HG03108 (cell line): Measurements from ENCODE around the gene ACADL.

Experiments
- ATAC-seq: cut with Tn5 transposase; IDR thresholded peaks from one replicate; pipeline ENCODE4 v1.9.1; 2021; ENCODE audit warnings: moderate library complexity; ENCODE audit not compliant: unreplicated experiment

ACADL gene

DNA sequence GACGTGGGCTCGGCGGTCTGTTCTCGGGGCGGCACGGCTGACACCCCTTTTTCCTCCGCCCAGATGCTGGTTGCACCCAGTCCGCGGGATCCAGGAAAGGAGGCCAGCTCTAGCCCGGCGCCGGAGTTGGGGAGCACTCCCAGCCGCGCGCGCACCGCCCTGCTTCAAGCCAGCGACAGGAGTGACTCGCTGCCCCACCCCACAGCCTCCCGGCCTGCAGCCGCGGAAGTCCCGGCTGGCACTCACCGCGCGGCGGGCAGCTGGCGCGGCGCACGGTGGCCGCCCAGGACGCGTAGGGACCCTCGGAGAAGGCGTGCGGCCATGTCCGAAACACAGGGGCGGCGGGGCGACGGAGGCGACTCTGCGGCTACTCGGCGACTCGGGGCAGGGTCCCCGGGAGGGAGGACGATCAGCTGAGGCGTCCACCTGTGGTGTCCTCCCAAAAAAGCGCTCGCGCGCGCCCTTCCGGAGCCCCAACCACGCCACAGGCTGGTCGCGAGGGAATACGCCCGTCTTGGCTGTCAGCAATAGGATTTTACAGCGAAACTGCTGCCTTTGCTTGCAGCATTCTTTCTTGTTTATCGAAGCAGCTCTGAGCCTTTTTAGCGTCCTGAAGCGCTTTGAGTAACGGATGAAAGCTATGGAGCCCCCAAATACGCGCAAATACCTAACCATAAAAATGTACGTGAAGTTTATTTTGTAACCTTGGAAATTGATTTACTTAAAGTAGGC, at the start of gene ACADL:
Gene ACADL (minus strand): TSS at position 507 of the 732 bp plus-strand sequence. CDS start 184 bp downstream, at position 323.
- no peak for ATAC-seq

GRCh38 chr2:210271300-210271699, 46.1 kb upstream of the ACADL start:
- no peak for ATAC-seq

DNA sequence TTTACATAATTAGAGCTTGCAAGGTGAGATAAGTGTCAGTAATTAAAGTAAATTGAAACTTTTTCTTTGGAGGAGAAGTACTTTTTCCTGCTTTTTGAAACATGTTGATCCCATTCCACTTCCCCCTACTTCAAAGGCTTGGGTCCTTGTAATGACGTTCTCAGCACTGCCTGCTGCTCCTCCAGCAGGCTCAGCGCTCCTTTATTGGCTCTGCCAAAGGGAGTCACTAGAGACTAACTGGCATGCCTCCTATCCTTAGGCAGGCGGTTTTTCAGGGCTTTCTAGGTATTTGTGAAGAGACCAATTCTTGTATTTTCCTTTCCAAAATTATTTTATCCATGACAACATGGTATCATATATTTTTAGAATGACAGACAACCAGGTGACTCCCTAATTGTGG, 43.9 kb upstream of the ACADL start:
- ATAC-seq = no peak

GRCh38 chr2:210268281-210268680, 43.0 kb upstream of the ACADL start:
- ATAC-seq = no peak

DNA sequence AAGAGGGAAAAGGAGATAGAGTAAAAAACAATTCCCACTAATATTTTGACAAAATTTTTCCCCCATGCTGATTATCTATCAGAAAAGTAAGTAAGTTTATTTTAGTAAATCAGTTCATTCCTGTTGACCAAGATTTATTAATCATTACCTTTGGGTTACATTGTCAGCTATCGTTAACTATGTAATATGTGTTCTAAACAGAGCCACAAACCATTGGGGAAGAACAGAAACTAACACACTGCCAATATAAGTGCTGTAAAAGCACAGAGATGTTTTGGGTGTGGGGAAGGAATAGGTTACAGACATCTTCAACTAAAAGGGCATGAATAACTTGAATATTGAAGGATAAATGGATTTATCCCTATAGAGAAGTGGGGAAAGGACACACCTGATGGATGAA, 42.5 kb upstream of the ACADL start:
- ATAC-seq = no peak

- ATAC-seq = no peak
Observed at GRCh38 chr2:210264282-210264681, 39.0 kb upstream of the ACADL start.

- ATAC-seq = no peak
Observed at GRCh38 chr2:210263841-210264240, 38.6 kb upstream of the ACADL start.

GRCh38 chr2:210262036-210262435, 36.8 kb upstream of the ACADL start:
- no peak for ATAC-seq

DNA sequence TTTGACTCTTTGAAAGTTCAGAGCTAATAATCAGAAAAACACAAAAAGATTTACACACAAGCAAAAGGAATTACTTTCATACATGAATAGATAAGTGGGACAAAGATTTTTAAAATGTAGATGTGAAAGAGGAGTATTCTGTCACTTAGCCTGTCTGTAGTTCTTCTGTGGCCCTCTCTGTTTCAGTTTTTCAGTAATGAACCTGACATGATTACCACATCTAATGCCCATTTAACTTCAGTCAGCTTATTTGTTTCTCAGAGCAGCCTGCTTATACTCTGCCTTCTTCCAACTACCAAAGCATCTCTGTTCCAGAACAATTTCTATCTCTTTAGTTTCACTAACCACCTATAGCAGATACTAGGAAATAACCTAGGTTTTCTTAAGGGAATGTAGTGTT, 34.4 kb upstream of the ACADL start:
- ATAC-seq = no peak

GRCh38 chr2:210252699-210253606, 27.7 kb upstream of the ACADL start:
- ATAC-seq = no peak

DNA sequence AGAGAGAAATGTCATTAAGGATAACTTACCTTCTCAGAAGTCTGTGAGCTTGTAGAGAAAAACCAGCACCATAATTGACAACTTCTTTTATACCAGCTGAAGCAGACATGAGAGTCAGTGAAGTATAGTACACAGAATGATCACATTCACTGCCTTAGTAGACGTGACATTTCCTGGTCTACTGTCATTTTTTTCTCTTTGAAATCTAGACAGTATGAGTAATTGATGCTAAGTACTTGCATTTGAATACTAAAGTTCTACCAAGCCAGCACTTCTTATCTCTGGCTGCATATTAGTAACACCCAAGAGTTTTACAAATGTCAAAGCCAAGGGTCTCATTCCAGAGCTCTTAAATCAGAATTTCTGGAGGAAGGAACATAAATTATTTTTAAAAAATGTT, 25.4 kb upstream of the ACADL start:
- ATAC-seq = no peak

GRCh38 chr2:210233487-210233886, 8.2 kb upstream of the ACADL start:
- no peak for ATAC-seq

- ATAC-seq = no peak
Observed at GRCh38 chr2:210230984-210231383, 5.7 kb upstream of the ACADL start.

- ATAC-seq = no peak
Observed at GRCh38 chr2:210230518-210230917, 5.3 kb upstream of the ACADL start.

- no peak for ATAC-seq
Observed at GRCh38 chr2:210228586-210228985, 3.3 kb upstream of the ACADL start.

DNA sequence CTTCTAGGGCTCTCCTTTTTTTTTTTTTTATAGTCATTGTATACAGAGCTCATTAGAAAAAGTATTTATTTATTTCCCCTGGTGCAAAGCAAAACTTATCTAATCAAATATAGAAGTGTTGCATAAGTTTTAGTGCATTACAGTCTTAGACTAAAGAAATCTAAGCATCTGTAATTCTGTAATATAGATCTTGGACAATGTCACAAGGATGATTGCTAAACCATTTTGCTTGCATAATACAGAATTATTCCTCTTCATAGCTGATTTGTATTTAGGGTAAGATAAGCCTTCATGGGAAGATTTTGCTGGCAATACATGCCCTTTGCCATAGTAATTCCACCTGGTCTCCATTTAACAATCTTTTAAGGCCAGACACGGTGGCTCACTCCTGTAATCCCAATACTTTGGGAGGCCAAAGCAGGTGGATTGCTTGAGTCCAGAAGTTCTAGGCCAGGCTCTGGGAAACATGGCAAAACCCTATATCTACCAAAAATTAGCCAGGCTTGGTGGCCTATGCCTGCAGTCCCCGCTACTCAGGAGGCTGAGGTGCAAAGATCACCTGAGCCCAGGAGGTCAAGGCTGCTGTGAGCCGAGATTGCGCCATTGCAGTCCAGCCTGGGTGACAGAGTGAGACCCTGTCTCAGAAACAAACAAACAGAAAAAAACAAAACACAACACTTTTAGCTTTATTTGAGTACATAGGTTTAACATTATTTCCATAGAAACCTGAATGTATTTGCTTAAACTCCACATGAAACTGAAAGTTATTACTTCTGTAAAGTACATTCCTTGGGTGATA, 2.2 kb upstream of the ACADL start:
- no peak for ATAC-seq

- ATAC-seq = no peak
Observed at GRCh38 chr2:210226223-210226622, 976 bp upstream of the ACADL start.

DNA sequence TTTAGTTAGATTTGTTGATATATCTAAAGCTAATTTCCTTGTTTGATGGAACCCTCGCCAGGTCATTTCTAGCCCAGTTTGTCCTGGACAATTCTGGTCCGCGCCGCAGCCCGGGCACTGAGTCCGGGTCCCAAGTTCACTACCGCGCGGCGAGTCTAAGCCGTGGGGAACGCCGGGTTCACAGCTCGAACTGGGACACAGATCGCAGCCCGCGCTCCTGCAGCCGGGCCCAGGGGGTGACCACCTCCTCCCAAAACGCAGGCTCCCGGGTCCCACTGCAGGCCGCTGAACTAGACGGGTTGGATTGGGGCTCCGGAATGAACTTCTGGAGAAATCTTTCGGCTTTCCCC, 681 bp downstream of the ACADL start:
- no peak for ATAC-seq

GRCh38 chr2:210215120-210215519, 10.1 kb downstream of the ACADL start:
- ATAC-seq = no peak

GRCh38 chr2:210210185-210210584, 15.1 kb downstream of the ACADL start:
- no peak for ATAC-seq

DNA sequence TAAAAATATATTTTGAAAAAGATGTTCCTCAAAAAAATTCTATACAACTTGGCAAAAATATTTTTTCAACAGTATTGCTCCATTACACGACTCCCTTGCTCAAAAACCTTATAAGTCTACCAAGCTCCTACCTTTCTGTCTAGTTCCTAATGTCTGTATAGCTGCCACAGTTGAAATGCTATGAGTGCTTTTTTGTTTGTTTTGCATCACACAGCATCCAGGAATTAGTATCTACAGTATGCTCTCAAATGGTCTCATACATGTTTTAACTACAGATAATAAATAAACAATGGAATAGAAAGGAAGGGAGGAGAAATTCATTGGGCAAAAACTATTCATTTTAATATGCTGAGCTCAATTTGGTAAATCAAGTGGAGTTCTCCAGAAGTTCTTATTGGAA, 17.3 kb downstream of the ACADL start:
- no peak for ATAC-seq
